Mesothelial cell of epicardium (in vitro differentiated cells): ENCODE data around the gene LCN6. TPM values are rescaled to one million over a fixed set of nuclear protein-coding genes. Genes with fewer than 3 reads are reported as not detected.

Experiments used
- DNase-seq, 2 experiments: peaks; one replicate each; pipeline ENCODE4 v3.0.0; 2021; ENCODE audit warnings: low spot score in 2 of 2; ENCODE audit not compliant: unreplicated experiment in 2 of 2
- H3K27ac Mint-ChIP-seq: 2 replicates; pipeline ENCODE4 v1.8.0; 2021; ENCODE audit warnings: mixed read lengths
- H3K27me3 Mint-ChIP-seq: 2 replicates; pipeline ENCODE4 v1.8.0; 2021; ENCODE audit warnings: low read depth, mixed read lengths
- H3K36me3 Mint-ChIP-seq: 2 replicates; pipeline ENCODE4 v1.8.0; 2021; ENCODE audit warnings: mixed read lengths
- H3K4me1 Mint-ChIP-seq: 2 replicates; pipeline ENCODE4 v1.8.0; 2021; ENCODE audit warnings: mixed read lengths
- H3K4me3 Mint-ChIP-seq: 2 replicates; pipeline ENCODE4 v1.8.0; 2021; ENCODE audit warnings: mild to moderate bottlenecking, moderate library complexity, mixed read lengths
- H3K9me3 Mint-ChIP-seq: 2 replicates; pipeline ENCODE4 v1.8.0; 2021; ENCODE audit warnings: mixed read lengths
- total RNA-seq: library from RNA; stranded (reverse); gene quantifications from 3 replicates; pipeline ENCODE4 v1.2.1, GENCODE V29; 2021
- TF ChIP-seq, protein P1 (sequence below): fragments of 200-600 bp; sonication (generic); IDR thresholded peaks from one replicate; pipeline ENCODE4 v1.5.0; 2021; ENCODE audit warnings: antibody characterized with exemption; ENCODE audit not compliant: unreplicated experiment

The LCN6 gene
- total RNA-seq, 1 donor from 2014 or later: not detected

DNA sequence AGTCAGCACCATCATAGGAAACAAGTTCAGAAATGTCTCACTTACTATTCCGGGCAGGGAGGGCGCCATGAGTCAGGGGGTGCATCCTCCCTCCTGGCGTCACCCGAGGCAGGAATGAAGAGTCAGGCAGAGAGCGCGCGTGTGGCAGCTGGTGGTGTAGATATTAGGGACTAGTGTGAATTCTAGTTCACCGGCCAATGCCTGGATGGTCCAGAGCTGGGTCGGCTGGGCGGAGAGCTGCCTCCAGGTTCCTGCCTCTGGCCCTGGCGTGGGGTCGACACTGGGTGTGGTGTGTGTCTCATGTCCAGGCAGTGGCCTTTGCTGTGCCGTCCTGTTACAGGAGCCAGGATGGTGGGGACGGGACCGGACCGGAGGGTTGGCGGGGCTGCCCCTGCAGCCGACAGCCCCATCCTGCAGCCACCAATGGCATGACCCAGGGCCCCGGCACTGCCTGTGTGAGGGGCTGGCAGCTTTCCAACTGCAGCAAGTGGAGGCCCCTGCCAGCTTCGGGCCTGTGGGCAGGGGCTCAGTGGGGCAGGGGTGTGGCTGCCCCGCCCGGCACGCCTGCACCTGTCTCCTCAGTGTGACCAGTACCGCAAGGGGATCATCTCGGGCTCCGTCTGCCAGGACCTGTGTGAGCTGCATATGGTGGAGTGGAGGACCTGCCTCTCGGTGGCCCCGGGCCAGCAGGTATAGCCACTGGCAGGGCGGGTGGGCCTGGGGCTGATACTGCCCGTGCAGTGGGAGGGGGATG lies 26.8 kb downstream of the LCN6 start:
- H3K27me3 Mint-ChIP-seq: no peaks in the 10 kb centered on the region
- H3K27ac Mint-ChIP-seq: no peak overlapping the region
- no peak for DNase-seq
- TF ChIP-seq, protein P1, sequence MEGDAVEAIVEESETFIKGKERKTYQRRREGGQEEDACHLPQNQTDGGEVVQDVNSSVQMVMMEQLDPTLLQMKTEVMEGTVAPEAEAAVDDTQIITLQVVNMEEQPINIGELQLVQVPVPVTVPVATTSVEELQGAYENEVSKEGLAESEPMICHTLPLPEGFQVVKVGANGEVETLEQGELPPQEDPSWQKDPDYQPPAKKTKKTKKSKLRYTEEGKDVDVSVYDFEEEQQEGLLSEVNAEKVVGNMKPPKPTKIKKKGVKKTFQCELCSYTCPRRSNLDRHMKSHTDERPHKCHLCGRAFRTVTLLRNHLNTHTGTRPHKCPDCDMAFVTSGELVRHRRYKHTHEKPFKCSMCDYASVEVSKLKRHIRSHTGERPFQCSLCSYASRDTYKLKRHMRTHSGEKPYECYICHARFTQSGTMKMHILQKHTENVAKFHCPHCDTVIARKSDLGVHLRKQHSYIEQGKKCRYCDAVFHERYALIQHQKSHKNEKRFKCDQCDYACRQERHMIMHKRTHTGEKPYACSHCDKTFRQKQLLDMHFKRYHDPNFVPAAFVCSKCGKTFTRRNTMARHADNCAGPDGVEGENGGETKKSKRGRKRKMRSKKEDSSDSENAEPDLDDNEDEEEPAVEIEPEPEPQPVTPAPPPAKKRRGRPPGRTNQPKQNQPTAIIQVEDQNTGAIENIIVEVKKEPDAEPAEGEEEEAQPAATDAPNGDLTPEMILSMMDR: no peak
- no peak overlapping the region for H3K4me3 Mint-ChIP-seq
- no peaks in the 10 kb centered on the region for H3K9me3 Mint-ChIP-seq
- peaks cover 18% of the 10 kb centered on the region for H3K4me1 Mint-ChIP-seq
- H3K36me3 Mint-ChIP-seq: peaks cover 16% of the 10 kb centered on the region

DNA sequence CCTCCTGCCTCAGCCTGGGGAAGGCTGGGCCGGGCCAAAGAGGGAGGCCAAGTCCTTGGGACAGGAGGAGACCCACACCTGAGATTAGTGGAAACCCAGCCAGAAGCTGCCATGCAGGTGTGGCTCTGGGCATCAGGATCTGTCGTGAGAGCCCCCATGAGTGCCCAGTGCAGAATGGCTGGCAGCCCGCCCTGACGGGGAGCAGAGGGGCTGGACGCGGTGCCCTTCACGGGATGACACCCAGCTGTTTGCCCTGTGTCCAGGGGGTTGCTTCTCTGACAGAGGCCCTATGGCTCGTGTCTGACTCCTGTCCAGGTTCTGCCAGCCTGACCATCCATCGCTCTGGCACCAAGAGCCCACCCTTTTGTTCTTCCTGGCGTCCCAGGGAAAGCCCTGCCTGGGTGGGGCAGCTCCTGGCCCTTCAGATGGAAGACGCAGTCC lies 27.4 kb downstream of the LCN6 start:
- no peaks in the 10 kb centered on the region for H3K9me3 Mint-ChIP-seq
- DNase-seq: no peak
- H3K27ac Mint-ChIP-seq: no peak overlapping the region
- no peaks in the 10 kb centered on the region for H3K27me3 Mint-ChIP-seq
- H3K36me3 Mint-ChIP-seq: peaks cover 13% of the 10 kb centered on the region
- H3K4me1 Mint-ChIP-seq: peaks cover 12% of the 10 kb centered on the region
- TF ChIP-seq, protein P1: no peak
- no peak overlapping the region for H3K4me3 Mint-ChIP-seq

DNA sequence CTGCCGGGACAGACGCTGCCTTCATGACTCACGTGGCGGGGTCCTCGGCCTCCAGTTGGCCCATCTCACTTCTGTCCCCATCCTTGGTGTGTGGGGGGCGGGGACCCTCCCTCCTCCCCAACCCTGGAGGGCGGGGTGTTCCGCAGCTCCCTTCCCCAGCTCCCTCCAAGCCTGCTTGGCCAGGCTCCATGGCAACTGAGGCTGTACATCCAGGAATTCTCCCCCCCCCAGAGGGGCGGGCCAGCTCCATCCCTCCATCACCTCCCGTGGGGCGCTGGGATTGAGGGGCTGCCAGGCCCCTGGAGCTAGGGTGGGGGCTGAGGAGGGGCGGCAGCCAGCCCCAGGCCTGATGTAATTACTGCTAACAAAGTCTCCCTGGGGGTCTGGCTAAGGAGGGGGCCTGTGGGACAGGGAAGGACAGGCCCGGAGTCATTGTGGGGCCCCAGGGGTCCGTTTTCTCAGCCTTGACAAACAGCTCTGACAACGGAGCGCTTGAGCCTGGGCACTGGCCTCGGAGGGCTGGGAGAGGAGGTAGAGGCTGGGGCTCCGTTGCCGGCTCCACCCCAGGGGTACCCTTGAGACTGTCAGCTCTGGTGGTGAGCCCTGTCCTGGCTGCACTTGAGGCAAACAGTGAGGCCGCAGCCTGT lies 28.0 kb downstream of the LCN6 start:
- peaks cover 15% of the 10 kb centered on the region for H3K36me3 Mint-ChIP-seq
- no peak for DNase-seq
- TF ChIP-seq, protein P1: no peak
- peak overlapping the region; percentile 50 for H3K27ac Mint-ChIP-seq
- peaks cover 7% of the 10 kb centered on the region for H3K4me1 Mint-ChIP-seq
- no peak overlapping the region for H3K4me3 Mint-ChIP-seq
- no peaks in the 10 kb centered on the region for H3K9me3 Mint-ChIP-seq
- H3K27me3 Mint-ChIP-seq: no peaks in the 10 kb centered on the region

DNA sequence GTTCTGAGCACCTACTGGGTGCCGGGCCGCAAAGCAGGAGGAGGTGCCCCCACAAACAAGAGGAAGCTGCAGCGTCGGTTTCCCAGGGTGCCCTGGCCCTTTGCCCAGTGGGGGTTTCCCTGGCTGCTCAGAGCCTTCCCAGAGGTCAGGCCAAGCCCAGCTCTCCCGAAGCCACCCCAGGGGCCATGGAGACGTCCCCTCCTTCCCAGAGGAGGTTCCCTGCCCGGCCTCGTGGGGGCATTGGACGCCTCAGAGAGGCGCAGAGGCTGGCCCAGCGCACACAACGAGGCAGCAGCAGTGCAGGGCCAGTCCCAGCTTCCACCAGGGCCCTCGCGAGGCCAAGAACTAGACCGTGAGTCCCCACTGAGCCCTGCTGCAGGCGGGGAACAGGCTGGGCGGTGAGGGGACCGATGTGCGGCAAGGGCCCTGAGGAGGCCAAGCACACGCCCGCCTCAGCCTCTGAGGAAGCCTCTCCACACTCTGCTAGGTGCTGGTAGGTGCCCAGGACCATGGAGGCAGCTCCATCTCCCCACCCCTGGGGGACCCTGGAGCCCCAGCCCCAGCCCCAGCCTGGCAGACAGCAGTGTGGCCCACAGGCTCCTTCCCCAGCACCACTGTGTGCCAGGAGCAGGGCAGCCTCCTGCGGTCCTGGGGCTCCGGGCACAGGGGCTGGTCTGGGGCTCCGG lies 29.0 kb downstream of the LCN6 start:
- TF ChIP-seq, protein P1: no peak
- DNase-seq: no peak

DNA sequence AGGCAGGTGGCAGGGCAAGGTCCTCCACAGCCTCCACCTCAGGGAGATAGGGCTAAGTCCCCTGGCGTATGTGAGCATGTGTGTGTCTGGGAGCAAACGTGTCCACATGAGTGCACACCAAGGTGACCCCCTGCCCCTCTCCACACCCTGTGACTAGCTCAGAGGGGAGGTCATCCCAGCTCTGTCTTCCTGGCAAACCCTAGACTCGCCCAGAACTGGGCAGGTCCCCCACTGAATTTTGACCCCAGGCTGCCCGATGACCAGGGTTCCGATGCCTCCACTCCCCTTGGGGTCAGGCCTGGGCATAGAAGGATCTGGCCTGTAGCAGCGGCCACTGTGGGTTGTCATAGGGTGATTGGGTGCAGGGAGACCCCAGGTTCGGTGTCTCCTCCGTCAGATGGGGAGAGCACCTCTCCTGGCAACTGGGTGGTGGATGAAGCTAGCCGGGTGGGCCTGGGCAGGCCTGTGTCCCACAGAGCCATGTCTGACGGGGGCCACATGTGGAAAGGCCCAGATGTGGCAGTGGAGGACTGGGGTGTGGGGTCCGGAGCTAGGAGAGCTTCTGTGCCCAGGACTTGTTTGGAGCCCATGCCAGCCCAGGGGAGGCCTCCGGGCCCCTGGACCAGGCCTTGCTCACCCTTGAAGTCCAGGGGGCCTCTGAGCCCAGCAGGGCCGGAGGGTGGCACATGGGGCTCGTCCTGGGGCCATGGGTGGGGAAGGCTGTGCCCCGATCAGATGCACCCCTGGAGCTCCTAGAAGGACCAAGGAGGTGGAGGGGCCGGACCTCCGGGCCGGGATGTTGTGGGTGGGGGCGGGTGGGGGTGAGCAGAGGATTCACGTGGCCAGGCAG lies 29.8 kb downstream of the LCN6 start:
- no peaks in the 10 kb centered on the region for H3K9me3 Mint-ChIP-seq
- H3K27ac Mint-ChIP-seq: no peak overlapping the region

More for the DNA sequence above, 29.0 kb downstream of the LCN6 start:
- no peaks in the 10 kb centered on the region for H3K27me3 Mint-ChIP-seq
- no peak overlapping the region for H3K27ac Mint-ChIP-seq
- H3K36me3 Mint-ChIP-seq: peaks cover 12% of the 10 kb centered on the region
- H3K4me3 Mint-ChIP-seq: no peak overlapping the region
- peaks cover 5% of the 10 kb centered on the region for H3K4me1 Mint-ChIP-seq
- H3K9me3 Mint-ChIP-seq: no peaks in the 10 kb centered on the region

More for the DNA sequence above, 29.8 kb downstream of the LCN6 start:
- Mint-ChIP-seq H3K4me3 (no peak overlapping the region), H3K4me1 (peaks cover 8% of the 10 kb centered on the region), H3K27me3 (no peaks in the 10 kb centered on the region), H3K36me3 (peaks cover 5% of the 10 kb centered on the region)
- no peak for DNase-seq
- TF ChIP-seq, protein P1: no peak
